Hematopoietic multipotent progenitor cell treated with erythropoietin and hydrocortisone succinate and interleukin-3 and kit ligand, for 17 days (in vitro differentiated cells): Measurements from ENCODE around the gene RFLNA.
A peak's percentile ranks its signal among the peaks of the same experiment; 100 is the strongest.

Source experiments
- DNase-seq: peaks from one replicate; pipeline ENCODE4 v3.0.0-alpha.2; 2015; ENCODE audit warnings: low spot score

Gene RFLNA, protein sequence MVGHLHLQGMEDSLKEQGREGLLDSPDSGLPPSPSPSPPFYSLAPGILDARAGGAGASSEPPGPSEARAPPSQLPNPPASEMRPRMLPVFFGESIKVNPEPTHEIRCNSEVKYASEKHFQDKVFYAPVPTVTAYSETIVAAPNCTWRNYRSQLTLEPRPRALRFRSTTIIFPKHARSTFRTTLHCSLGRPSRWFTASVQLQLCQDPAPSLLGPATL

DNA sequence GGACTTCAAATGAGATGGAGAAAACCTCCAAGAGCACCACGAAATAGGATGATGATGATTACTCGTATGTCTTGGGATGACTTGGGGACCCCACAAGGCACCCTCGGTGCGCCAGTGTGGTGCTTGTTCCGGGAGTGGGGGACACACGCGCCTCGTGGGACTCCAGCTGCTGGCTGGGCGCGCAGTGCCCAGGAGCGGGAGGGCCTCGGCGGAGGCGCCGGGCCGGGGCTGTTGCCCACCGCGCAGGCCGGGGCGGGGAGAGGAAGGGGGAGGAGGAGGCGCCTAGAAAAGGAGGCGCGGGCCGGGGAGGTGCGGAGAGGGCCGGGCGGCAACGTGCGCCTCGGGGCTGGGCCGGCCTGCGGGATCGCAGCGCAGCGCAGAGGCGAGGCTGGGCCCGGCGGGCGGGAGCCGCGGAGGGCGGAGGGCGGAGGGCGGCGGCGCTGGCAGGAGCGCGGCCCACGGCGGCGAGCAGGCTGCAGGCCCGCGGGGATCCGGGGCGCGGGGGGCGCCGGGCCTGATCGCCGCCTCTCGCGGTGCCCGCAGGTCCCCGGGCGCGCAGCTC is at the start of gene RFLNA:
Gene RFLNA (plus strand): TSS at position 314 of the 562 bp plus-strand sequence. CDS start 337 bp downstream, outside the sequence.
- no peak for DNase-seq

DNA sequence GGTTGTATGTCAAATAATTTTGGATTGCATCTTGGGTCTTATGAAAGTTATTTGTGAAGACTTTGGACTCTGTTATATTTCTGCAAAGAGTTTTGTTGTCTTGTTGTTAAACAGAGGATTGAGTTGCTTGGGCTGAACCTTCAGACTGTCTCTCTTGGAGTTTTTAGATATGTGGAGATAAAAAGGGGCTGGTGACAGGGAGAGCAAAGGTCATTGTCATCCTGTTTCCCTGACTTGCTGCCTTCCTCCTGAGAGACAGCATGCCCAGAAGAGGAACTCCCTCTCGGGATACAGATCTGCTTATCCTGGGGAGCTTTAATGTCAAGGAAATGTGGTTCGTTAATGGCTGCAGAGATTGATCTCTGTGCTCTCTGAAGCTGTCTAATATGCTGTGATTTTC is 47.6 kb upstream of the RFLNA start:
- DNase-seq: no peak

DNA sequence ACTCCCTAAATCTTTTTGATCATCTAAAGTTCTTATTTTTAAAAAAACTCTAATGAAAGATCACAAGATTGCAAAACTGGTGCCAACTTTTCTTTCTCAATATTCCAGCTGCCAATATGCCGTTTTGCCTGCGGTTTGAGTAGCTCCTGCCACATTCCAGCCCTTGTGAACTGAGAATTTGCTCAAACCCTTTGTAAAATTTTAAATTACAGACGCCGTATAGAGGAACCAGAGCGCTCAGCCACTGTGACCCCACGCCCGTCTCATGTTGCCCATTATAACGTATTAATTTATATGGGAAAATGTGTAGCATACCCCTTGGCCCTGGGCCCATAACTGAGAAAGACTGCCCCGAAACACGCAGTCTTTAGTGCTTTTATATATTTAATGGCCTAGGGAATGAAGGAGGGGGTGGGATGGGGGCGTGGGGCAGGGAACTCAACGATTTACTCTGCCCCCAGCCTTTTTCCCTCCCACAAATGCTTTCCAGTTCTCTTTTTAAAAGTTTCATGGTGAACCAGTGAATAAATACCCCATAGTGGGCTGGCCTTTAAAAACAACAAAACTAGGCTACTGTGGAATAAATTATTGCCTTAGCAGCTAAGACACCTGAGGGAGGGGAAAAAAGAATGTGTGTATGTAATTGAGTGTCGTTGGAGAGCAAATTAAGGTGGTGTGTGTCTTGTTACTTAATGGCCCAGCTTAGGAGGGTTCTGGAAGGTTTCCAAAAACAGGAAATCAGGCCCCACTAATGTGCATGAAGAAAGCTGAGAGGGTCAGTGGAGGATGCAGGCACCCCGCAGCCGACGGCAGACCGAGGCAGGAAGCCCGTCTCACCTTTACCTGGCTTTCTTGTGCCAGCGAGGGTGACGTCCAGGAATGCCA is 45.7 kb upstream of the RFLNA start:
- no peak for DNase-seq

DNA sequence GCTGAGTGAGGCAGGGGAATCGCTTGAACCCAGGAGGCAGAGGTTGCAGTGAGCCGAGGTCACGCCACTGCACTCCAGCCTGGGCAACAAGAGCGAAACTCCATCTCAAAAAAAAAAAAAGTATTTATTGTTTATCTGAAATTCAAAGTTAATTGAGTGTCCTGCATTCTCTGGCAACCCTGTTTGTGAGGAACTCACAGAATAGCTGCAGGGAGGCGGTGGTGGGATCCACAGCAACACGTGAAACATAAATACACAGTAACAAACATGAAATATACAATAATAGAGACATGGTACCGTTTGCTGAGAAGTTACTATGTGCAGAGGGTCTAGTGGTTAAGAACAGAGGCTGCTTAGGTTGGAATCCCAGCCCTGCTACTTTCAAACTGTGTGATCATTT is 43.7 kb upstream of the RFLNA start:
- no peak for DNase-seq

DNA sequence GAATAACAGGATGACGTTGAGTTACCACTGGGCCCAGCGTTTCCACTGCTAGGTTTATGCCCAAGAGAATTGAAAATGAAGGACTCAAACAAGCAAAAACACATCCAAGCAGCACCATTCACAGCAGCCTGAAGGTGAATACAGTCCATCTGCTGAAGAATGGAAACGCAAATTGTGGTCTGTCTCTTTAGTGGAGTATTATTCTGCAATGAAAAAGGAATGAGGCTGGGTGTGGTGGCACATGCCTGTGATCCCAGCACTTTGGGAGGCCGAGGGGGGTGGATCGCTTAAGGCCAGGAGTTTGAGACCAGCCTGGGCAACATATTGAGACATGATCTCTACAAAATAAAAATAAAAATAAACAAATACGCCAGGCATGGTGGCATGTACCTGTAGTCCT is 41.9 kb upstream of the RFLNA start:
- DNase-seq: no peak

DNA sequence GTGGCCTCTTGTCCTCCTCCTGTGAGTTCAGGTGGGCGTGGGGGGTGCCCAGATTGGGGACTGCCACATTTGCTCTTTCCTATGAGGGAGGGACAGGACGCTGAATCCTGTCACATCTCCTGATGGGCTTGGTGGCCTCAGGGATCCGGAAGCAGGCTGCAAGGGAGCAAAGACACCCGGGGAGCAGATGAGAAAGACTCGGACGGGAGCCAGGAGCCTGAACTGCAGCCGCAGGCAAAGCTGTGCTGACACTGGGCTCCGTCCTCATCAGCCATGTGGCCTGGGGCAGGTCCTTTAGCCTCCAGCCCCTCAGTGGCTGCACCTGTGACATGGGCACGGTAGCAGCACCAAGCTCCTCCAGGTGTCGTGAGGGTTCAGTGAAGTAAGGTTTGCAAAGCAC is 40.8 kb upstream of the RFLNA start:
- no peak for DNase-seq

DNA sequence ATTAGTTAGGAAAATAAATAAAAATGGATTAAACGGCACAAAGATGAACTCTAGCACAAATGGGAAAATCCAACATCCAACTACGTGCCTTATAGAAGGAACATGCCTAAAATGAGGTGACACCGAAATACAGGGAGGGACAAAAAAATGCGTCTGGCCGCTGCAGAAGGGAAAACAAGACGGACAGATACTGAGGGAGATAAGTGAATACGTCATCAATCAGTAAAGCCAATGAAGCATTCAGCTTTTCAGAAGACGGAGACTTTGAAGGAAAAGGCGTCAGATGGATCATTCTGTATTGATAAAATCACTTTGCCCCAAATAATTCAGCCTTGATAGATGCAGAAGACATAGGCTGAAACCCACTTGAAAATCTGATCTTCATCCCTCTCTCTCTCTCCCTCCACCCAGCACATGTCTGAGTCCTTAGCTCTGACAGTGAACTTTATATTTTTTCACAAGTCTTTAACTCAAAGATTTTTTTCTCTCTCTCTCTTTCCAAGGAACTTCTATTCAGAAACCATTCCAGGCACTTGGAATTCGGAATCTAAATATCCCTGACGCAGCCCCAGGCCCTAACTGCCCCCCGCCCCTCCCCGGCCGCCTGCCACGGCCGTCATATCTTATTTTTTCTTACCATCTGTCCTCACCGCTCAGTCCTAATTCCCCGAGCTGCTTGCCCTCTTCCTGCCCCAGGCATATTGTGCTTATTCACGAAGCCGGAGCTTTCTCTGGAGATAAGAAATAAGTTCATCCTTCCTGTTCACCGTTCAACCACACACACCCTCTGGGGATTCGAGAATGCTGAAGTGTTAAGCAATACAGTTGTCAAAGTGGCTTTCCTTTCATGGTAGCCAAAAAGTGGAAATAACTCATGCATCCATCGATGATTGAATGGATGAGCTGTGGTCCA is 35.5 kb upstream of the RFLNA start:
- no peak for DNase-seq

DNA sequence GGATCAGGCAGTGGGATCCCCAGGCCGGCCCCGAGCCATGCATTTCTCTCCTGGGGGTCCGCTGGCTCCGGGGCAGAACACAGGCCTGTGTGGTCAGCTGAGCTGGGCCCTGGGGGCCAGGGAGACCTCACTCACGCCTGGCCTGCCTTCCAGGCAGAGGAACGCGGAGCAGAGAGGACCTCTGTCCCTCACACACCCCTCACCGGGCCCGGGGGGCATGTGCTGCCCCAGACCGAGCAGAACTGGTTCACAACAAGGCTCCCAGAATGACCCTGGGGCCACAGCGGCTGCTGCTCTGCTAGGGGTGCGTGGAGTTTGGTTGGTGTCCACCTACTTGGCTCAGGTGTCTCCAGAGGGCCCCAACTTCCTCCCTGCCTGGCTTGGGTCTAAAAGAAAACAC is 33.0 kb upstream of the RFLNA start:
- no peak for DNase-seq

DNA sequence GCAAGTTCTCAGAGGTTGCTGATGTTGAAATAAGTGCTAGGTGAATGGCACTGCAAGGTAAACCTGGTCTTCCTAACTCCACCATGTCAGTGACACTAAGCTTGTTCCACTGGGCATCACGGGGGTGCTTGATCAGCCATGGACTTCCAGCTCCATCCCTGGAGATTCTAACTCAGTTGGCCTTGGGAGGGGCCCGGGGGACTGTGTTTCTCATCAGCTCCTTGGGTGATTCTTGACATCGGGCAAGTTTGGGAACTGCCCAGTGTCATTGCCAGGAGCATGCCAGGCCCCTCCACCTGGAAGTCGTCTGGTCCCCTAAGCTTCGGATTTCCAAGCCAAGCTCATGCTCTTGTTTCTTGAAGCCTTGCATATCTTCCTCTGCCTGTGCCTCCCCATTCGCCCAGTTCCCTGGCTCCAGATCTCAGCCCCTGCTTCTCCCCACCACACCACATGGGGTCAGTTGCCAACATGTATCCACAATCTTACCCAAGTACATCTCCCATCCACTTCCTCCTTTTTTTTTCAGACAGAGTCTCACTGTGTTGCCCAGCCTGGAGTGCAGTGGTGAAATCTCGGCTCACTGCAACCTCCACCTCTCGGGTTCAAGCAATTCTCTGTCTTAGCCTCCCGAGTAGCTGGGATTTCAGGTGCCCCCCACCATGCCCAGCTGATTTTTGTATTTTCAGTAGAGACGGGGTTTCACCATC is 30.7 kb upstream of the RFLNA start:
- no peak for DNase-seq

DNA sequence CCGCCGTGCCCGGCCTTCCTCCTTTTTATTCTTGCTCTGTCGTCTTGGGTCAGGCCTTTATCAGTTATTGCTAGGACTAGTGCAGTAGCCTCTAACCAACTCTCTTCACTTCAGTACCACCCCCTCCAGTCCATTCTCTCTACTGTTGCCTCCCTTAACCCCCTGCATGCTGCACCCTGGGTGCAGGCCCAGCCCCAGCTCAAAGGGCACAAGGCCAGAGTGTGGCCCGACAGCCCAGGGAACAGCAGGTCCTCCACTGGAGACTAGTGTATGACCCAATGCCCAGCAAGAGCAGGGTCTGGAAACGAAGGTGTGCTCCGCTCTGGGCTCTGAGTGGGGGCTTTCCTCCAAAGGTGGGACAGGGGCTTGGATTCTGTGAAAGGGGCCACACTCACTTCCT is 30.0 kb upstream of the RFLNA start:
- DNase-seq: no peak

DNA sequence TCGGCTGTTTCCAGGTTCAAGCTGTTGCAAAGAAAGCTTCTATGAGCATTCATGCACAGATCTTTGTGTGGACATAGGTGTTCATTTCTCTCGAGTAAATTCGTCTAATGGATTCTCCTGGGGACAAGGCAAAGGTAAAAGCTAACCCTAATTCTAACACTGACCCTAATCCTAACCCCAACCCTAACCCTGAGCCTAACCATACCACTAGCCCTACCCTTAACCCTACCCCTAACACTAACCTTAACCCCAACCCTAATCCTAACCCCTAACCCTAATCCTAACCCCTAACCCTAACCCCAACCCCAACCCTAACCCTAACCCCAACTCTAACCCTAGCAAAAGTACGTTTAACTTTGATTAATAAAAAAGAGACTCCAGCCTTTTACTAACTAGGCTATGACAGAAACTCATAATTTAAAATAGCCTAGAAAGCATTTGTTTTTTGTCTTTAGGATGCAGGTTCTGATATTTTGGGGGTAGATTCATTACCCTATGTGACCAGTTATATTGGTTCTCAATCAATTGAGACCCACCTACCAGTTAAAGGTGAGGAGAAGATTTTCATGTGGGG is 27.6 kb upstream of the RFLNA start:
- DNase-seq: no peak

DNA sequence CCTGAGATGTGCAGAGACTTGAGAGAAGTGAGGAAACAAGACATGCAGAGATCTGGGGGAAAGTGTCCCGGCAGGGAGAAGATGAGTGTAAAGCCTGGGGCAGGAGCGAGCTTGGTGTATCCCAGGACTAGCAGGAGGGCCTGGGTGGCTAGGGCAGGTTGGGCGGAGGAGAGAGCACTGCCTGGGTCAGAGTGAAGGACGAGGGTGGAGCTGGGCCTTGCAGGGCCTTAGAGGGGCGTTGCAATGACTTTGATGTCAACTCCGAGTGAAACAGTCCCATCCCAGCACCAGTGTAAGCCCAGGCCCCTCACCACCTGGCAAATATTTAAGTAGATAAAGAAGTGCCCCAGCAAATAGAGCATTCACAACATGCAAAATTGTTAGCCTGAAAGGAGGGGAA is 24.2 kb upstream of the RFLNA start:
- DNase-seq: no peak

DNA sequence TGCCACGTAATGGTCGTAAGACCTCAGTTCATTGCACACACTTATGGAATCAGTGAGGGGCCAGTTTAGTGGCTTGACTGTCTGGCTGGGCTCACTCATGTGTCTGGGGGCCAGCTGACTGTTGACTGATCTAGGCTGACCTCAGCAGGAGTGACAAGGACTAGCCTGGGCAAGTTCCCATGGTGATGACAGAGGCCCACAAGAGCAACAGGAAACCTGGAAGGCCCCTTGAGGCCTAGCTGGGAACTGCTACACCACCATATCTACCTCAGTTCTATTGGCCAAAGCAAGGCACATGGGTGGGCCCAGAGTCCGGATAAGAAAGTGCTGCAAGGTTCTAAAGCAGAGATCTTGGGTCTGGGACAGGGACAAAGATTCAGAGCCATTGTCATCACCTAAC is 21.3 kb upstream of the RFLNA start:
- DNase-seq: peak; percentile 6

DNA sequence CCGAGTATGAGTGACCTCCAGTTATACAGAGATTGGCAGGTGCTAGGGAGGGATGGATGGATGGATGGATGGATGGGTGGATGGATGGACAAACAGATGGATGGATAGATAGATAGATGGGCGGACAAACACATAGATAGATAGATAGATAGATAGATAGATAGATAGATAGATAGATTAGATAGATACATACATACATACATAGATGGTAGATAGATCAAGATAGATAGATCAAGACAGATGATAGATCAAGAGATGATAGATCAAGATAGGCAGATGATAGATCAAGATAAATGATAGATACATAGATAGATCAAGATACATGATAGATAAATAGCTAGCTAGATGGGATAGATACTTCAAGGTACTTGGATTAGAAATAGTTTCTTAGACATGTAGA is 18.6 kb upstream of the RFLNA start:
- DNase-seq: no peak

DNA sequence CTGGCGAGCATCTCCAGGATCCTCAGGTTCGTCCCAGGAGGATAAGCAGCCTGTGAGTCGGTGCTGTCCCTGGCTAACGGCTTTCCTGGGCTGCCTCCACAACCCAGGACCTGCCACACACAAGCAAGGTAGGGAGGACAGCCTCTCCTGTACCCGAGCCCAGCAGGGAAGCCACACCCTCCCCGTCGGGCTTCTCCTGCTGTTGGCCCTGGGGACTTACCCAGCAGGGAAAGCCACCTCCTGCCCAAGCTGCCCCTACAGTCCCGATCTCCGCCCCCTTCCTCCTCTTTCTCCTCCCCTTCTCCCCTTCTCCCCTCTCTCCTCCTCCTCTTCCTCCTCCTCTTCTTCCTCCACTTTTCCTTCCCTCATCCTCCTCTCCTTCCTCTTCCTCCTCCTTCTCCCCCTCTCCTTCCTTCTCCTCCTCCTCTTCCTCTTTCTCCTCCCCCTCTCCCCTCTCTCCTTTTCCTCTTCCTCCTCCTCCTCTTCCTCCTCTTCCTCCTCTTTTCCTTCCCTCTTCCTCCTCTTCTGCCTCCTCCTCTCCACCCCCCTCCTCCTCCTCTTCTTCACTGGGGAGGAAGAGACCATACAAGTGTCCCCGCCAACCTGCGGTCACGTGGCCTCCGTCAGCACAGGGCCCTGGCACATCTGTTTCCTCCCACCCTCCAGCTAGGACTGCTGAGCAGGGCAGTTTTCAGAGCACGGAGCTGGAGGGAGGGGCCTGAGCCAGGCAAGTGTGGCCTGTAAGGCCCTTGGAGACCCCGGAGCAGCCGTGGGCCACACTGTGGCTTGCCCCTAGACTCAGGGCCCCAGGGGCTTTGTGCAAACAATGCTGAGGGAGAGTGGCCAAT is 17.3 kb upstream of the RFLNA start:
- DNase-seq: no peak

DNA sequence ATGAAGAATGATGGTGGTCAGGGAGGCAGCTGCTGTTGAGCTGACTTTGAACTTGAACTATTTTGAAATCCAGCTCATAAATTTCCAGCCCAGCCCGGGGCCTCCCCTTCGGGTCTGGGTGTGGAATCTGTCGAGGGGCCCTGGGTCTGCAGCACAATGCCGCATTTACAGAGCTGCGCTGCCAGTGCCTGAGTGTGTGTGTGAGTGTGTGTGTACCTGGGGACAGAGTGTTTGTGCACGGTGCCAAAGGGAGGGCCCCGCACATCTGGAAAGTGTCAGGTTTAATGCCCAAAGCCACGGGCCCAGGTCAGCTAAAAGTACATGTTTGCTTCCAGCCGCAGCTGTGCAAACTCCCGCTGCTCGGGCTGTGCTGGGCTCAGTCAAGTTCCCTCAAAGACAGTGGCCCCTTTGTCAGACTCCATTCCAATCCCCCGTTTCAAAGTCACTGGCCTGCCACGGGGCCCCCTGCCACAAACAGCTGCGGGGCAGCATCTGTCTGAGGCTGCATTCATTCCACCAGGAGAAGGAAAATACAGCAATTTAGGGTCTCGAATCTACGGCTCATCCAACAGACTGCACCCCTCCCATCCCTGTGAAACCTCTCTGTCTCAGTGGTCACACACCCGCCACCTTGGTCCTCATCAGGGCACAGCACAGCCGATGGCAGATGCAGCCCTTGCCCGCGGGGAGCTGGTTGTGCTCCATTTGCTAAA is 16.3 kb upstream of the RFLNA start:
- DNase-seq: no peak

DNA sequence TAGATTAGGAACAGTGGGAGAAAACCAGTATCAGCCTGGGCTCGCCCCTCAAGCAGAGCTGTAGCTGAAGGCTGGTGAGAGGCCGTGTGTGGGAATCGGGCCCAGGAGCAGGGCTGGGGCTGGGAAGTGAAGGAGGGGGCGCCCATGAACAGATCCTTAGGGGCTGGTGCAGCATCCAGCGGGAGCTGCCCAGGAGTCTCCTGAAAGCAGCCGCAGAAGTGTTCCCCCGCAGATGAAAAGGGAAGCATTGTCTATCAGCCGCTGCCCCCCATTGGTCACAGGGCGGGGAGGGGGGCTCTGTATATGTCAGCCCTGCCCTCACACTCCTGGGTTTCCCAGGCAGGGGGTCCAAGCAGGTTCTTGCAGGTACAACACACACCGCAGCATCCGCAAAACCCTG is 15.6 kb upstream of the RFLNA start:
- no peak for DNase-seq

DNA sequence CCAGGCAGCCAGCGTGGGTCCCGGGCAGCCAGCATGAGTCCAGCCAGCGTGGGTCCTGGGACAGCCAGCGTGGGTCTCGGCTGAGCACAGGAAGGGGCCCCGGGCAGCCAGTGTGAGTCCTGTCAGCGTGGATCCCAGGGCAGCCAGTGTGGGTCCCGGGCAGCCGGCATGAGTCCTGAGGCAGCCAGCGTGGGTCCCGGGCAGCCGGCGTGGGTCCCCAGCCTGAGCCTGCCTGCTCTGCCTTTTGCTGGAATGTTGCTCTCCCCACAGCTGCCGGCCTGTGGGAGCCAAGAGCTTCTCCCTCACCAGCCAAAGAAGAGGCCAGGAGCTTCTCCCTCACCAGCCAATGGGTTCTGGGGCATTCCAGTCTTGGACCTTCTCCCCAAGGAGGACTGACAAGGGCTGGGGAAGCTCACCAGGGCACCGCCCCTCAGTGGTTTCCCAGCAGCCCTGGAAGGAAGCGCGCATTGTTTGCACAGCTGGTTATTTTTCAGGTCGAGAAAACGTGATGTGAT is 15.0 kb upstream of the RFLNA start:
- no peak for DNase-seq

DNA sequence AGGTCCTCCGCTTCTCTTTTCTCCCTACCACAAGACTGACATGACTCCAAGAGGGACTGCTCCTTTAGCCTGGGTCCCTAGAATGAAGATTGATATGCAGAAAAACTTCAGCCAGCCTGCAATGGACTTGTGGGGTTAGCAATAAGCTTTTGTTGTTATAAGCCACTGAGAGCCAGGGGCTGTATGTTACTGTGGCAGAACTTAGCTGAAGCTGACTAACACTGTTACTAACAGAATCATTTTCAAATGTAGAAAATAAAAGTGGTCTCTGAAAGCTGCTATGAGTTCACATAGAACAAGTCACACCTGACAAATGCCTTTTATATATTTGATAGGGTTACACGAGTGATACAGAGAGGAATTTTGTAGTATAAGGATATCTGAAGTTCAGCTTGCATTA is 13.6 kb upstream of the RFLNA start:
- no peak for DNase-seq
